Hypothalamus (tissue), 51 donors: ENCODE measurements around the gene MOXD1.

Source experiments
- DNase-seq, 51 donors: peaks; one replicate each; lab custom pipeline; 2025; lab: John Stamatoyannopoulos, UW

Gene MOXD1

DNA sequence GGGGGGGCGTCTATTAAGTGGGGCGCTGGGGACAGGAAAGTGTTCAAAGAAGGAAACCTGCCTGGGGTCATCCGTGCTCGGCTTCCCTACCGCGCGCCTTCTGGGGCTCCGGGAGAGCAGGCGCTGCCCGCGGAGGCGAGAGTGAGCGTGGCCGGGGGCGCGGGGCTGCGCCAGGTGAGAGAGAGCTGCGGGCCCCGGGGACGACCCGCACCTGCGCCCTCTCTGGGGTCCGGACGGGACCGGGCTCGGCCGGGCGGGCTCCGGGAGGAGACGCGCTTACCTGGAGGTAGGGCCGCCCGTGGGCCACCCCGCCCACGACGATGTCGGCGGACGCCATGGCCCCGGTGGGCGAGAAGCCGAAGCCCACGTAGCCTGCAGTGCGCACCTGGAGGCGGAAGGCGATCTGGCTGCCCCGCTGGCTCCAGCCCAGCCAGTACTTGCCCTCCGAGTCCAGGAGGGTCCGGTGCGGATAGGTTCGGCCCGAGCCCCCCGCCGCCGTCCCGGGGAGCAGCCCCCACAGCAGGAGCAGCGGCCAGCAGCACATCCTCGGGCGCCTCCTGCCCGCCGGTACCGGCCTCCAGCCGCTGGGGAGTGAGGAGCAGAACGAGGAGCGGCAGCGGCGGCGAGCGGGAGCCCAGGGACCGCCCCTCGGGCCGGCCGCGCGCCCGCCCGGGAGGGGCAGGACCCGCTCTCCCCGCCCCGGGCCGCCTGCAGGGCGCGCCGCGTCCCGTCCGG is at the start of gene MOXD1:
TSS of gene MOXD1 (minus strand) at position 593 of the 735 bp plus-strand sequence. CDS start at position 544, 49 bp downstream.
- peak in 6 of 51 donors; percentile 2 to 34 (median 20) for DNase-seq

DNA sequence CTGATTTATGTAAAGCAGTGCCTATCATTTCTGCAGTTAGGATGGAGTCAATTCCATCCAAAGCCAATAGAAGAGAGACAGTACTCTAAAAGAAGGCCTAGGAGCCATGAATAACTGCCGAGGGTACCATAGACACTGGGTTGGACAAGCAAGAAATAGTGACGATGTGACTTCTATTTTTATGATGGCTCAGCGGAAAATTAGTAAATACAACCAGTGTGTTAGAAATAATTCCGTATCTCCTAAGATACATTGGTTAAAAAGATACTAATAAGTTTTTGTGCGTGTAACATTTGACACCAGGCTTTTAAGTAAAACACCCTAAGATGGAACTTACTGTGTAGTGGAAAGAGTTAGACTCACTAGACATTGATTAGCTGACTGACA is 45.6 kb upstream of the MOXD1 start:
- no peak for DNase-seq

DNA sequence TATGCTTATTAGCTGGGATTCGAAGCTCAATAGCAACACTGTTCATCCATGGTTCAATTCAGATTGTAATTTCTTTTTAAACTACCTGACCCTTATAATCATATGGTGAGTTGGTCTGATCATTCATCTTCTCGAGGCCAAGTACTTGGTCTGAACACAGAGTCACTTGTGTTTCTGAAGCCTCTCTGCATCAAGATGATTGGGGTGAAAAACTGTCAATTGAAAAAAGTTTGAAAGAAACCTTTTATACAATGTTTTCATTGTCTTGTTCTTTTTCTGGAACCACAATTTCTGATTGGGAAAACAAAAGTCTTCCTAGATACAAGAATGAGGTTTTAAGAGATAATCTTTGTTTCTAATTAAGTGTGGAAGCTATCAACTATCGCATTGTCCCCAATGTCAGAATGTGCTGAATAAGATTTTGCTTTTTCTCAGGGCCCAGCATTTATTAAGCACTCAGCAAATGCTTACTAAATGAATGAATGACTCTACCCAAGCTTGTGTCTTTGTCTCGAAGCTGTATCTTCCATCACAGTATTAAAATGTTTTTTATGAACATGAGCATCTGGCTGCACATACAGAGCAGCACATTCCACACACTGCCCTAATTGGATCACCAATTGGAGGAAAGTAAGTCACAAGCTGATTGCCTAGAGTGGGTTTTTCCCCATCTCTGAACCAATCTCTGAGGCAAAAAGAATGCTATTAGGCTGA is 45.0 kb upstream of the MOXD1 start:
- no peak for DNase-seq

DNA sequence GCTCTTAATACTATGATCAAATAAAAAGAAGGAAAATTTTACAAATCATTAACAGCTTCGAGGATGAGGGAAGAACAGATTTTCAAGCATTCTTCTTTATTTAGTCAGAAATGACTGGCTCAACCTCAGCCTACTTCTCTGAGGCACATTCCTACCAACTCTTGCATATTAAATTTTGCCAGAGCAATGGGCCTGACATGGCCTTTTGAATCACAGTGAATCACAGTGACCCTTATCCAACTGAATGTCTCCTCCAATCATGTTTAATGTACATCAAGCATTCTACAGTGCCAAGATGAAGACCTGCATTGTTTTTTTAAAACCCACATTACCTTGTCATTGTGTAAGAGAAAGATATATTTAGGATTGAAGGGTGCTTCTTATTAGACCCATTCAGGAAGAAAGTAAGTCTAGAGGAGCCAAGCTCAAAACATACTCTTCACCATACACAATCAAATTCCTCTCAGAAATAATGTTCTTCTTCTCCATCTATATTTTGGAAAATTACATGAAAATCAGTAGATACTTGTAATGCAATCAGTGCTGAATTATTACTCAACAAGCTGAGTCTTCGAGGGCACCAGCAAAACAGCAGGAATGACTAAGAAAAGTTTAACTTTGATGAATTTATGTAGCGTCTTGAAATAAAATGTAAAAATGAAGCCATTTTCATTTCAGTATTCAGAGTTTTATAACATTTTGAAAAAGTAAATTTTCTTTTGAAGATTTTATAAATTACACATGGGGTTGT is 44.1 kb upstream of the MOXD1 start:
- DNase-seq, result no peak

DNA sequence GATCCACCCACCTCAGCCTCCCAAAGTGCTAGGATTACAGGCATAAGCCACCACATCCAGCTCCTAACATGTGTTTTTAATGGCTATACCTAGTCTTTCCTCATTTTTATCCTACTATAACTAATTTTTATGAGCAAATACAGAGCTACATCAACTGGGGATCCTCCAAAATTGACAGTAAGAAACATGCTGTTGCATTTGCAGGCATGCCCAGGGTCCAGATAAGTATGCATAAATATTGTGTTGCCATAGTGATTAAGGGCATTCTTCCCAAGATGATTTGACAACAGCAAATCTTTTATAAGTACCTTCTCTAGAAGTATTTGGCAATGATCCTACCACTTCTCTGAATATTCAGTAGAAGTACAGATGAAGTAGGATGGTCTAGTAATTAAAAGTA is 41.9 kb upstream of the MOXD1 start:
- no peak for DNase-seq

DNA sequence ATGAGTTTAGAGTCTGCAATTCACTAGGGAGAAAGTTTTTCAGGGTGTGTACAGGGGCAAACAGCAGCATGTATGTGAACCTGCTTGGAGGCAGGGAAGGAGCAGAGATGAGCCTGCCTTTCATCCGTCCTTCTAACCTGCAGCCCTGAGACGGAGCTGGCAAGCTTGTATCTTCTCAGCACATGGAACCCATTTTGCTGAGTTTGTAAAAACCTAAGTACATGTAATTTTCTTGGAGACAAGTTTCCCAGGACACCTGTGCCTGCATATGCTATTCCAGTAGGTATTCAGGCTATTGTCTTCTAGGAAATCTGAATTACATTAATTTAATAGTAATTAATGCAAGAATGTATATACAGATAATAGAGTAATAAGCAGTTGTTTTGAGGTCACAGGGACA is 28.8 kb upstream of the MOXD1 start:
- DNase-seq, result no peak

DNA sequence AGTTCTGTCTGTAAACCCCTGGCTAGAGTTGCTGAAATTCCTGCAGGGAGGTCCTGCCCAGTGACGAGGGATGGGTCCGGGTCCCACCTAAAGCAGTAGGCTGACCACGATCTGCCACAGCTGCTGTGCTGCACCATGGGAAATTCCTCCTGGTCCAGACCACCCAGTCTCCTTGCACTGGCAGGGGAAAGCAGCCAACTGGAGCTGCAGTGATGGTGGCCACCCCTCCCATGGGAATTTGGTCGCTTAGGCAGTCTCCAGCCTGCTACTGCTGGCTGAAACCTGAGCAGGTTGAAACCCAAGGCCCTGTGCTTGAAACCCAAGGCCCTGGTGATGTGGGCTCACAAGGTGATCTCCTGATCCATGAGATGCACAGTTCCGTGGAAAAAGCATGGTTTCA is 23.9 kb upstream of the MOXD1 start:
- no peak for DNase-seq

DNA sequence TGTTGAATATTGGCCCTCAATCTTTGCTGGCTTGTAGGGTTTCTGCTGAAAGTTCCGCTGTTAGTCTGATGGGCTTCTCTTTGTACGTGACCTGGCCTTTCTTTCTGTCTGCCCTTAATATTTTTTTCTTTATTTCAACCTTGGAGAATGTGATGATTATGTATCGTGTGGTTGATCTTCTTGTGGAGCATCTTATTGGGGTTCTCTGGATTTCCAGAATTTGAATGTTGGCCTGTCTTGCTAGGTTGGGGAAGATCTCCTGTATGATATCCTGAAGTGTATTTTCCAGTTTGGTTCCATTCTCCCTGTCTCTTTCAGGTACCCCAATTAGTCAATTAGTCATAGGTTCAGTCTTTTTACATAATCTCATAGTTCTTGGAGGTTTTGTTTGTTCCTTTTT is 22.6 kb upstream of the MOXD1 start:
- no peak for DNase-seq

DNA sequence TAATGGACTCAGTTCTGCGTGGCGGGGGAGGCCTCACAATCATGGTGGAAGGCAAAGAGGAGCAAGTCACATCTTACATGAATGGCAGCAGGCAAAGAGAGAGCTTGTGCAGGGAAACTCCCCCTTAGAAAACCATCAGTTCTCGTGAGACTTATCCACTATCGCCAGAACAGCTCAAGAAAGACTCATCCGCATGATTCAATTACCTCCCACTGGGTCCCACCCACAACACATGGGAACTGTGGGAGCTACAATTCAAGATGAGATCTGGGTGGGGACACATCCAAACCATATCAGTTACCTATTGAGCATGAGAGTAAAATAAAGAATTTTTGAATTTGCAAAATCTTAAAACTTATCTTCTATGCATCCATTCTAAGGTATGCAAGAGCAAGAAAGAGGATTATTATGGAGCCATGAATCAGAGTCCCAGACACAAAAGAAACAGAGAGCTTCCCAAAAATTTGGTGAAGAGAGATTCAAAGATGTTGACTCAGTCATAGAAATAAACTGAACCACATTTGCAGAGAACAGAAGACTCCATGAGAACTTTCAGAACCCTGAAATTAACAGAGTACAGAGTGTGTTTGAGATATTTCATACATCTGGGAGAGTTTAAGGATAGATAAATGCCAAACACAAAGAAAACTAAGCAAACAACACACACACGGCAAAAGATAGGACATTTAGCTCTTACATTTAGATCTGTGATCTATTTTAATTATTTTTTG is 17.1 kb upstream of the MOXD1 start:
- no peak for DNase-seq

DNA sequence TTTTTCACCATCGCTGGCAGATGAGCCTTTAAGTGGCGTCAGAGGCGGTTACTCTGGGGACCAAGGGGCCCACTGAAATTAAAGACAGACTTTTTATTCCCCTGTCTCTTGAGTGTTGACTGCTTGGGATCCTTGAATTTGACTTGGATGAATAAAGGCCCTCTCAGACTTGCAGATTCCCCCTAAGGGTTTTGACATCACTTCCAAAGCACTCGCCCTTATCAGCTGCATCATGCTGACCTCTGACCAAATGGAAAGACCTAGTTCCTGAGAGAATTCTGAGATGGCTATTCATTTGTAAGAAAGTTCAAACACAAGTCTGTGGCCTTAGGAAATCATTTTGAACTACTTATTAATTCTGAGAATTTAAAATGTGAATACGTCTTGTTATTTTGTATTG is 13.5 kb upstream of the MOXD1 start:
- no peak for DNase-seq

DNA sequence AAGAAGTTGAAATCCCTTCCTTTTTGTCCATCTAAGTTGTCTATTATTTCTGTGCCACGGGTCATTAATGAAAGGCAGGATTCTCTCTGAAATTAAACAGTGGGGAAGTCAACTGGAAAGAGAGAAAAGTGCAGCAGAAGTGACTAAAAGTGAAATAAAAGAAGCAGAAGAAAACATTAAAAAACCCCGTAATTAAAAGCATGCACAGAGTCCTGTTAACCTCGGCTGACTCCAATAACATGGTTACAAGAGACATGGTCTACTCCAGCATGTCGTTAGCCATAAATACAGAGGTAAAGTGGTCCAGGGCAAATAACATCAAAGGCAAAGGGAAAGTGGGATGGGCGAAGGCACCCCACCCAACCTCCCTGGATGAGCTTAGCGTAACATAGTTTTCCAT is 13.0 kb upstream of the MOXD1 start:
- DNase-seq, result no peak

DNA sequence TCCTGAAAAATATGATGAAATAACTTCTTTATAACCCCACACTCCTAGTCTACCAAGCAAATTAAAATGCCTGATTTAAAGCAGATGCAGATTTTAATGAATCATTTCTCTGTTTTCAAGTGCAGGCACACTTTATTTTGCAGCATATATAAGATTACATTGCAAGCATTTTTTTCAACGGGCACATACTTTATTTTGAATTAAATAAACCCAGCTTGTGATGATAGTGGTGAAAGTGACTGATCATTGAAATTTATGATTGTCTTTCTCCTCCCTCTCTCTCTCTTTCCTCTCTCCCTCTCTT is 12.2 kb upstream of the MOXD1 start:
- DNase-seq, result no peak

DNA sequence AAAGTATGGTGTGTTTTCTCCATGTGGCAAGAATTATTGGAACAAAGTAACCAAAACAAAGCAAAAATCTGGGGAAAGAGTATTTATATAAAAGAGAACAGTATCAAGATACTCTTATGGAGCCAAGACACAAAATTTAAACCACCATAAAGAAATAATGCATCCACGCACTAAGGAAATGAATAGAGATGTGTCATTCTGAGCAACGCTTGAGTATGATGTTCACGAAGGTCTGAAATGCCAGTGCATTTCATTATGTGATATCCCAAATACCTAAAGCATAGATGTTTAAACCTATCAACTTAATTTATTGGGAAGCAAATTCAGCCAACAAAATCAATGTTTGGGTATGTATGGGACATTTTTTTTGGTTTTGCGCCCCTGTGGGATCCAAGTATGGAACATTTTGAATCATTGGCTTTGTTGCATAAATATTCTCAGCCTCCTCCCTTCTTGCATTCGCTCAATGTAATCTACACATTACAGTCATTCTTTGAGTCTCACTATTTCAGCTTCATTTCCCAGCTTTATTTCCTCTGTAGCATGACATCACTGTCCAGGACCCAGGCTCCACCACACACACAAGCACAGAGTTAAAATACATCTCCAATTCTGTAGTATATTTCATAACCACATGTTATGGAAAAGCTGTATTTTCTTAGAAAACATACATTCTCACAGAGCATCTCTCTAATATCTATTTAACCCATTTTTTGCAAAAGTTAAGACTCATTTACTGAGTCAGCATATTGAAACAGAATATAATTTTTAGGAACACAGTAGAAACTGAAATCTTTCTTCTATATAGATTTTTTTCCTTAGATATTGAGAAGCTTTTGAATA is 11.6 kb upstream of the MOXD1 start:
- DNase-seq, result no peak

DNA sequence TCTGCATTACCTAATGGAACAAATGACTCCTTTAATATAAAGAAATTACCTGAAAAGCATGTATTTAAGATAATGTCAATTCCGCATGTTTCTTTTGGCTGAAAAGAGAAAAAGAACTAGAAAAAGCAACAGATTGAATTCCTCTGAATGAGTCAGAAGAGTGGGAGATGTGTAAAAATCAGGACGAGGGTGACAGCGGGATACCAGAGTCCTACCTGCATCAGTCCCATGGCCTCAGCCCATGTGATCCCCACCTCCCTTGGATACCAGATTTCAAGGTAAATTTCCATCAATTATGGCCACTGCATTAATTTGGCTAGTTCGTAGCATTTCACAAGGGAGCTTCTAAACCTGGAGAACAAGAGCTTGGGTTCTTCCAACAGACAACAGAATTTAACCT is 10.0 kb upstream of the MOXD1 start:
- no peak for DNase-seq

DNA sequence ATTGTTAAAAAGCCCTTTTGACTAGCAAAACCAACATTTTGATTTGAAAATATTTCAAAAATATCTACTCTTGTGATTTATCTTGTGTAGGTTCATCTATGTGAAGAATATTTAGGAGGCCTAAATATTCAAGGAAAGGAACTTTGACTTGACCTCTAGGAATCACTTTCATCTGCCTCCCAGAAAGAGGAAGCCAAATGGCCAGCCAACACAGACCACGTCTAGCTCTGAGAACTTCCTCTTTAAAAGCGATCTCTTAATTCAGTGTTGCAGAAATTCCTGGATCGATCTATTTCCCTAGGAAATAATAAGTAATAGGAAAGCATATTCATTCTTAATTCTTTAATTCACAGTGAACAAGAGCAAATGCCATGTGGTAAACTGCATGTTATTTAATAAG is 9.6 kb upstream of the MOXD1 start:
- DNase-seq, result no peak

DNA sequence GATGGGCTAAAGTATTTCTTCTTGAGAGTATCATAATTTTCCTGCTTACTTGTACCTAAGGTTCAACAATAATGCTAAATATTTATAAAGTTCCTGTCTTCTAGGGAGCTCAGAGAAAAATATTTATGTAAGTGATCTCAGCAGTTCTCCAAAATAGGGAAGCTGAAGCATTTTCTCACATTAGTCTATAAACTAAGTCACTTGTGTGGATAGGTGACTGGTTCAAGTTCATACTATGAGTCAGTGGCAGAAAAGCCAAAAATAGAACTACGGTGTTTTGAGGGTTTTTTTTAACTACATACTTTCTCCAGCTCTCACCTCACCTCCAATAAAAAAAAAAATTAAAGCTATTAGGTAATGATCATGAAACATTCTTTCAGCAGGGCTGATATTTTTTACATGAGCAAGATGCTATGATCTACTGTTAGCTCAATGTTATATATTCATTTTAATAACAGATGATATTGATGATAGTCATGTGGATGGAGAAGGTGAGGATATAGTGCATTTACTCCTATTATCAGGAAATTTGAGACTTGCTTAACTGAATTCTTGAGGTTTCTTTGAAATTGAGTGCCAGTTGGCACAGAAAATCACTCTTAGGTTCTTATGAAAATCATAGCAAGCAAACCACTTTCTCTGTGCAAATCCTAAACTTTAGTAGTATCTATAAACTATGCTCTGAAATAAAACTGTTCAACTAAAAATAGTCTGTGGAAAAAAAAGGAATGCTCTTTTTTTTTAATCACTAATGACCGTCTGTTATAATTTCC is 4.1 kb upstream of the MOXD1 start:
- no peak for DNase-seq

DNA sequence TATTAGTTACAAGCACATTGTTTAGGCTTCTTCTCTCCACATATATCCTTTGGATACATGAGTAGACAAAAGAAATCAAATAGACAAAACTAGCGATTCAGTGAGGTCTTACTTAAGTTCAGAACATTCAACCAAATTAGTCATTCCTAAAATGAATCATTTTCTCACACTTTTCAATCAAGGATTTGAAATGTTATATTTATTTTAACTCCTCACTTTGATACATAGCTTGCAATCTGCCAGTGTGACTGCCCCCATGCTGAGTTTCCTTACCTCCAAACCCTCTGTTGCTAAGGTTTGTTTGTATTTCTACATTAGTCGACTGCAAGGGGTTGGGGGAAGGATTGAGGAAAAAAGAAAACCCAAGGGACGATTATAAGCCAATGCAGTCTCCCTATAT is 3.5 kb upstream of the MOXD1 start:
- DNase-seq, result no peak

DNA sequence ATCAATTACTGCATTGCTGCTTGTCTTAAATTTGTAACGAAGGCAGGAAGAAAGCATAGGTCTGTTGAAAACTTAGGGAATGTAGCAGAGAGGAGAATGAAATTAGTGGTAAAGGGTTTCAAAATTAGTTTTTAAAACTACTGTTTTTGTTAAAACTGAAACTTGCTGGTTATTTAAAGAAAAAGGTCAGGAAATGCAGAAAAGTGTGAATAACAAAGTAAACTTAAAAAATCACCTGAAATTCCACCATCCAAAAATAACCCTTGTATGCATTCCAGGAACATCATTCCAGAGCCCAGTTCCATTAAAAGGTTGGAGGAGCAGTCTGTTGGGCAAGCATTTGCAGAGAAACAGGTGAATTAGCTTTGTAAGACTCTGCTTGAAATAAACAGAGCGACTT is 3.1 kb upstream of the MOXD1 start:
- no peak for DNase-seq

DNA sequence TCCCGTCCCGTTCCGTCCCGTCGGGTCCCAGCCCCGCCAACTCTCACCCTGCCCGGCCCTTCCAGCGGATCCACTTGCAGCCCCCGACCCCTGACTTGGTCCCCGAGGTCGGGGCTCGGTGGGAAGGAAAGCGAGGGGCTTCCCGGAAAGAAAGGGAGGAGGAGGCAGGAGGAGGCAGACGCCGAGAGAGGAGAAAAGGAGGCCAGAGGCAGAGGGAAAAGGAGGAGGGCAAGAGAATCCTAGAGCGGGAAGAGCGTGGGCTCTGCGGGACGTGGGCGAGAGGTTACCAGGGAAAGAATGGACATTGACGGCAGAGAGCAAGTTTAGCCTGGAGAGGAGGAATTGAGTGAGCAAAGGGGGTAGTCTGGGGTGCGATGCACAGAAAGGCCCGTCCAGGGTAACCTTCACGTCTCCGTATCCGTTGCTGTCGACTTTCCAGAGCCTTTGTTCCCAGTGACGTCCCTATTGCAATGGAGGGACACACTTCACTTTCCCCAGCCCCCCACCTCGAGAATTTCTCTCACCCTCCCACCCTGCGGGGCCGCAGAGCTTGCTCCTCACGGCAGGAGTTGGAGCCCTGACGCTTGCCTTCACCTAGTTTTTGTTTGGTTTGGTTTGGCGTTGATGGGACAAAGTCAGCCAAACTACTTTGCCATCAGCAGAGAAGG is 477 bp upstream of the MOXD1 start:
- no peak for DNase-seq
